ENCODE measurements around the gene CEP41. TPM values are rescaled to one million over a fixed set of nuclear protein-coding genes. Genes with fewer than 3 reads are reported as not detected.
"Not testable (repeated sequence)": the region's sequence is repeated elsewhere in the genome, so short reads cannot be mapped to it uniquely, and the experiment has no call there.

The CEP41 gene
- polyA plus RNA-seq, 3 donors, result 26.7 to 29.6 (median 28.8) TPM

DNA sequence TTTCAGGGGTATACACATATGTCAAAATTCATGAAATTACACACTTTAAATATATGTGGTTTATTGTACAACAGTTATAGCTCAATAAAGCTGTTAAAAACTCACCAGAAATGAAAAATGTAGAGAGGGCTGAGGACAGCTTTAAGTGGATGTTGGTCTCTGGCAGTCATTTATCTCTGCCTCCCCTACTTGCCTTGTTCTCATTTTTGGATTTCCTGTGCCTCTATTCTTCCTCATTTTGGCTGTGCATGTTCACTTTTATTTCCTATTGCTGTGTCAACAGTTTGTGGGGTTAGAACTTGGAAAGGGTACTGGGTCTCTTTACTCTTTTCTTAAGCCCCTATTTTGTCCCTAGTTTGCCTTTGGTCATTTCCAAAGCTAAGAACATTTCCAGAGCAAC lies 32.5 kb upstream of the CEP41 start:
- no peak for DNase-seq

DNA sequence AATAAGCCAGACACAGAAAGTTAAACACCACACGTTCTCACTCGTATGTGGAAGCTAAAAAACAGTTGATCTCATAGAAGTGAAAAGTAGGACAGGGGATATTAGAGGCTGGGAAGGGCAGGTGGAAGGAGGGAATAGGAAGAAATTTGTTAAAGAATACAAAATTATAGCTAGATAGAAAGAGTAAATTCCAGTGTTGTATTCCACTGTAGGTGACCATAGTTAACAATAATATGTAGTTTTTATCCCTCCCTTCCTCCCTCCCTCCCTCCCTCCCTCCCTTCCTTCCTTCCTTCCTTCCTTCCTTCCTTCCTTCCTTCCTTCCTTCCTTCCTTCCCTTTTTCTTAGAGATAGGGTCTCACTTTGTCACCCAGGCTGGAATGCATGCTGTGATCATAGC lies 31.2 kb upstream of the CEP41 start:
- no peak for DNase-seq

DNA sequence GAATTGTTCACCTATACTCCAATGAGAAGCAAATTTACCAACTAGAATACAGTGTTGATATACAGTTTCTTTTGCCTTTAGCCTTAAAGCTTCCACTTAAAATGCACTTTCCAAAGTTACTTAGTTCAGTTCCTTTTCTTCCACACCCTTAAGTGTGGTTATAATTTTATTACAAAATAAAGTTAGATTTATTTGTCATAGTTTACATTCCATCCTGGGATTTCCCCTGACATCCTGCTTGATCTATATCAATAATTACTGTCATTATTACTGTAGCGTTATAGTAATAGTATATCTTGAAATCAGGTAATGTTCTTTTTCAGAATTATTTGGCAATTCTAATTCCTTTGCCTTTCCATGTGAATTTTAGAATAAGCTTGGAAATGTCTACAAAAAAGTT lies 27.8 kb upstream of the CEP41 start:
- DNase-seq, result no peak

DNA sequence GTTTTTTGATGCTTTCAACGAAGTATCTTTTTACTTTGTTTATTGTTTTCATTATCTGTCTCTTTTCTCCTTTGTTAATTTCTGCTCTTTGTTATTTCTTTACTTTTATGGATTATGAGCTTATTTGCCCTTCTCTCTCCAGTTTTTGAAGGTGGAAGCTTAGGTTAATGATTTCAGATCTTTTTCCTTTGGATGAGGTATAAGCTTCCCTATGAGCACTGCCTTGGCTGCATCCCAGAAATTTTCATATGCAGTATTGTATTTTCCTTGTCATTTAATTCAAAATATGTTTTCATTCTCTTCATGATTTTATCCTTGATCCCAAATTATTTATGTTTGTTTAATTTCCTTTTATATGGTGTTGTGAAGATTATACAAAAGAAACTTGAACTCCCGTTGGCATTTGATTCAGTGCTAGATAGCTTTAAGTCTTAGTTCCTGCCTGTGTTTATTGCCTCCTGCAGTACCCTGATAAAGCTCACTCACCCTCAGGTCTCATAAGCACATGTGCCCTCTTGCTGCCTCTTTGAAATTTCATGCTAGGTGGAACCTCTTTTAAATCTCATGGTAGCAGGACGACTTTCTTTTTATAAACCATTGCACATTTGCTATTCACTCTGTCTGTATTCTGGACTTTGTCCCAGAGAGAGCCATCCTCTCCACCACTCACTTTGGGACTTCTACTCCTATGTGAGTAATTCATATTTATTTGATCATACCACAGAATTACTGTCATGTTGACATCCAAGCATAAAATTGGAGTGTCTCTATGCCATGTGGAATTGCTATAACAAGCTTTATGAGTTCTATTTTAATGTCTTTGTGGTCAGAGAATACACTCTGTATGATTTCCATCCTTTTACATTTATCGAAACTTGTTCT lies 23.0 kb upstream of the CEP41 start:
- no peak for DNase-seq

DNA sequence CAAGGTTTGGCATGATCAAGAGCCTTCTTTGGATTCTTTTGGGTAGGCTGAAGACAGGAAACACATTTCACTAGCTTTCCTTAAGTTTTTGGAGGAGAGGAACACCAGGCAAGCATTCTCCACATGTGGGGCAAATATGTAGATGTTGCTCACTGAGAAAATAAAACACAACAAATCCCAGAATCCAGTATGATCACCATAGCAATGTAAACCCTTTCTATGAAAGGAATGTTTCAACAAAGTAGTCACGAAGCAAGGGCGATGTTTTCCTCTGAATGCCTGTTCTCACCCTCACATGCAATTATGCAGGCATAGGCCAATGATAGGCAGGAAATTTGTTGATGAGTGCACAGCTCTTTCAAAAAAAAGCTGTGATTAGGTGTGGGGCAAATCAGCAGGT lies 20.5 kb upstream of the CEP41 start:
- no peak for DNase-seq

DNA sequence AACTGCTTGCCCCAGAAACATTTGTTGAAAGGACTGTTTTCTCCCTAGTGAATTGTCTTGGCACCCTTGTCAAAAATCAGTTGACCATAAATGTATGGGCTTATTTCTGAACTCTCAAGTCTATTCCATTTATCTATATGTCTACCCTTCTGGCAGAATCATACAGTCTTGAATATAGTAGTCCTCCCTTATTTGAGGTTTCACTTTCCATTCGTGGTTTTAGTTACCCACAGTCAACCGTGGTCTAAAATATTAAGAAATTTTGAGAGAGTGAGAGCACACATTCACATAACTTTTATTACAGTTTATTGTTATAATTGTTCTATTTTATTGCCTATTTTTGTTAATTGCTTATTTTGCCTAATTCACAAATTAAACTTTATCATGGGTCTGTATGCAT lies 17.4 kb upstream of the CEP41 start:
- no peak for DNase-seq

DNA sequence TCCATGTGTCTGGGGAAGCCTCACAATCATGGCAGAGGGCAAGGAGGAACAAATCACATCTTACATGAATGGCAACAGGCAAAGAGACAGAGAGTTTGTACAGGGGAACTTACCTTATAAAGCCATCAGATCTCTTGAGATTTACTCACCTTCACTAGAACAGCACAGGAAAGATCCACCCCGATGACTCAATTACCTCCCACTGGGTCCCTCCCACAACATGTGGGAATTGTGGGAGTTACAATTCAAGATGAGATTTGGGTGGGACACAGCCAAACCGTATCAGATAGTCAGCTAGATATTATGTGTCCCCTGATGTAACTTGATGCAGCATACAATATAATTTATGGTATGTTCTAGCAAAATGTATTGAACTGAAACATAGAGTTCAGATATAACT lies 14.1 kb upstream of the CEP41 start:
- DNase-seq, result no peak

DNA sequence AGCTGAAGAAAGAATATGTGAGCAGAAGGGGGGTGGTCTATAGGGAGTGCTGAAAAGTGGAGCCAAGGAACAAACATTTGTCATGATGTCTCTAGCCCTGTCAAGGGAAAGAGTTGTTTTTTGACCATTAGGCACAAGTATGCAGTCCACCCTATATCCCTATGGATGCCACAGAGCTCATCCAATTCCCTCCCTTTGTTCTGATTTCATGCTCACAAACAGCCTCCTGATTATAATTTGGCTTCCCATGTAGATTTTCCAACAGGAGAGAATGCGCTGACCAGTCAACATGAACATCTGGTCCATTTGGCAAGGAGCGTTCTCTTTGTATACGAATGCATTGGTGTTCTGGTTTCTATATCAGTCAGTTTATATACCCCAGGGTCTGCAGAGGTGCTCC lies 12.1 kb upstream of the CEP41 start:
- no peak for DNase-seq

DNA sequence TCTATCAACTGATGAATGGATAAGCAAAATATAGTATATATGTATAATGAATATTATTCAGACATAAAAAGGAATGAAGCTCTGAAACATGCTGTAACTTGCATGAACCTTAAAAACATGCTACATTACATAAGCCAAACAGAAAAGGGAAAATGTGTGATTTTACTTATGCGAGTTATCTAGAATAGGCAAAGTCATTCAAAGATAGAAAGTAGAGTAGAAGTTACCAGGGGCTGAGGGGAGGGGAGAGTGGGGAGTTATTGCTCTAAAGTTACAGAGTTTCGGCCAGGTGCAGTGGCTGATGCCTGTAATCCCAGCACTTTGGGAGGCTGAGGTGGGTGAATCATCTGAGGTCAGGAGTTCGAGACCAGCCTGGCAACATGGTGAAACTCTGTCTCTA lies 10.5 kb upstream of the CEP41 start:
- DNase-seq, result not testable (repeated sequence)

DNA sequence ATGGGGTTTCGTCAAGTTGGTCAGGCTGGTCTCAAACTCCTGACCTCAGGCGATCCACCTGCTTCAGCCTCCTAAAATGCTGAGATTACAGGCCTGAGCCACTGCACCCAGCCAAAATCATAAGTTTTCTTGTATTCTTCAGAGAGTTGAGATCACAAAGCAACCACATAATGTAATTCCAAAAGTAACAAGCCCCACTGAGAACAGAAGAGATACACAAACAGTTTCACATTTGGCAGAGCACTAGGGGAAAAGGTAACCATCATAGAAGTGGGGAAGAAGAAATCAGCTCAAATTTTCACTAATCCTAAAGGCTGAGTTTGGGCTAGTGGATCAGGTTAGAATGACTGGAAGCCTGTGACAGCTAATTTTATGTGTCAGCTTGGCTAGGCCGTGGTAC lies 5.4 kb upstream of the CEP41 start:
- no peak for DNase-seq

DNA sequence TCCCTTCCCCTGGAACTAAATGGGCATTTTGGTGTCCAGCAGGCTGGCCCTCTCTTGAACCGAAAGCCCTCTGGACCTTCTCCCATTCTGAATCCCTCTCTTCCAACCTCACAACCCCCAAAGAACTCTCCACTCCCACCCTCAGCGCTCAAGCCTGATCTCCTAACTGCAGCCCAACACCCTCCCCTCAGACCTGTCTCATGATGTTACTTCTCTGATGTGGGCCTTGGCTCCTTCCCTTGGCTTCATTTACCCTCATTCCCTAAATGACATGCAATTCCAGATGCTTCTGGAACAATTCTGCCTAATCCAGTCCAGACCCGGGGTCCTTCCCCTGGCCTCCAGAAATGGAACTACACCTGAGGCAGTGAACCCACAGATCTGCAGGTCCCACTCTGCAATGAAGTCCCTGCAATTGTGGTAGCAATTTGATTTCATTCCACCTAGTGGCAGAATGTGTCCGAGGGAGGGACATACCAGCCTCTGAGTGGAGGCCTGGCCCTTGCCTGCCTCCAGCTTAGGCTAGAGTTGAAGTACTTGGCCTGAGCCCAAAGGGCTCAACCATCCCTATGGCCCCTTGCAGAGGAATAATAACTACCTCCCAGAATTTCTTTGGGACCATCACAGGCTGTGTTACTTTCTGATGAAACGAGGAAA lies 4.1 kb upstream of the CEP41 start:
- DNase-seq, result no peak

DNA sequence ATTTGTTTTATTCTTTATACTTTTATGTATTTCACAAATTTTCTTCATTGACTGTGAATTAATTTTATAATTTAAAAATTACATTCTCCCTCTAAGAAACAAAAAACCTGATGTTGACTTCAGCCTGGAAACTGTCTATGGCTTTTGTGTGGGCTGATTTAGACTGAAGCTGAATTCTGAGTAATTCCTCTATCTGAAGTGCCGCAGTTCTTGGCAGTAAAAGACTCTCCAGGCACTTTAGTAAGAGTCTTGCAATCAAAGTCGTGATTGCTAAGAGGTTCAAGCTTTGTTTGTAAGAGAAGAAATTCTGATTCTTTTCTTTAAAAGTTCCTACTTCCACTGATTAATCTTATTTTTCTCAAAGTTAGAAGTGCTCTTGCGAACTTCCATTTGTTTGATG lies 3.4 kb upstream of the CEP41 start:
- DNase-seq, result peak; percentile 30

DNA sequence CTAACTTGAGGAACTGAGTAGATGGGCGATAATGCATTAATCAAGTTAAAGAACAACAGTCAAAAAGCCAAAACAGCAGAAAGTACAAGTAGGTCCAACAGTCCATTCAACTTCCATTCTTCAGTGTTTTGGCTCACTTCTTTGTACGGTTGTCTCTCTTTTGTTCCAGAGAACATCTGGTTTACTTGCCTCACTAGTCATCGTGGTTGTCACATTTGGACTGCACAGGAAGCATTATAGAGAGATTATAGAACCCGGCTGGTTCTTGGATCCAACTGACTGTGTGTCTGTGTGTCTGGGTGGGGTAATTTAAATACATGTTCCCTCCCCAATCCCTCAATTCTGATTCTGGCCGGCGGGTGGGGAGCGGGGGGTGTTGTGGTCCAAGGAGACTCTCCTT lies 1.8 kb upstream of the CEP41 start:
- DNase-seq, result no peak

DNA sequence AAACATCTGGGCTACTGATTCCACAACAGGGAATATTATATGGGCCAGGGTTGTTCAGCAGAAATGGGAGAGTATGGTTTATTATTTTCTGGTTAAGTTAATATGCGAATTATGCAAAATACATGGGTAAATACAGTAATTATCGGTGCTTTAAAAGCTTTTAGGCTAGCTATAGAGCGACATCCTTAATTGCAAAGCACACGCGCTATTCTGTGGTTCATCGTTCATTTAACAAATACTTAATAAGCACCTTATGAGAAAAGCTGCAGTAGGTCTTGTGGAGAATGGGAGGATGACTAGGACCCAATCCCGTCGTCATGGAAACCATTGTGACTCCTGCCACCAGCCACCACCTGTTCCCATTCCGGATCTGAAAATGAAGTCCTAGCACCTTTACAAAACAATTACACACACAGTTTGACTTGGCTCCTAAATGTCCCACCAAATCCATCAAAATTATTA lies 623 bp upstream of the CEP41 start:
- peak; percentile 62 for DNase-seq

DNA sequence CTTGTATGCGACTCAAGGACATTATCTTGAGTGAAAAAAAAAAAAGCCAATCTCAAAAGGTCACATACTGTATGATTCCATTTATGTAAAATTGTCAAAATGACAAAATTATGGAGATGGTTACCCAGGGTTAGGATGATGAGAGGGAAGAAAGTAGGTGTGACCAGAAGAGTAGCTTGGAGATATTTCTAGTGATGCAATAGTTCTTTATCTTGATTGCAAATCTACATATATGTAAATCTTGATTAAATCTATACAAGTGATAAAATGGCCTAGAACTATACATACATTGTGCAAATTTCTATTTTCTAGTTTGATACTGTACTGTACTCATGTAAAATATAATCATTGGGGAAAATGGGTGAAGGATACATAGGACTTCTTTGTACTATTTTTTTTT lies 4.6 kb downstream of the CEP41 start:
- DNase-seq, result no peak

DNA sequence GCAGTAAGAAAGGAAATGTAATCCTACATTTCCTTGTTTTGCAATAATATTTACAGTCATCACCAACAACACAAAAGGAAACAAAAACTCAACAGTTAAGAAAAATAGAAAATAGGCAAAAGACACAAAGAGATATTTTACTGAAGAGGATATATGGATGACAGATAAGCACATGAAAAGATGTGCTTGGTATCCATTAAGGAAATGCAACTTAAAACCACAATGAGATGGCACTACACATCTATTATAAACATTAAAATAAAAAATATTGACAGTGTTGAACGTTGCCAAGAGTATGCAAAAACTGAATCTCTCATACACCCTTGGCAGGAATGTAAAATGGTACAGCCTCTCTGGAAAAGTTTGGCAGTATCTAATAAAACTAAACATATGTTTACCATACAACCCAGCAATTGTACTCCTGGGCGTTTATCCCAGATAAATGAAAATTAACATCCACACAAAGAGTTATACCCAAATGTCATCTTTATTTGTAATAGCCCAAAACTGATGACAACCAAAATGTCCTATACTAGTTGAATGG lies 5.4 kb downstream of the CEP41 start:
- DNase-seq, result no peak

DNA sequence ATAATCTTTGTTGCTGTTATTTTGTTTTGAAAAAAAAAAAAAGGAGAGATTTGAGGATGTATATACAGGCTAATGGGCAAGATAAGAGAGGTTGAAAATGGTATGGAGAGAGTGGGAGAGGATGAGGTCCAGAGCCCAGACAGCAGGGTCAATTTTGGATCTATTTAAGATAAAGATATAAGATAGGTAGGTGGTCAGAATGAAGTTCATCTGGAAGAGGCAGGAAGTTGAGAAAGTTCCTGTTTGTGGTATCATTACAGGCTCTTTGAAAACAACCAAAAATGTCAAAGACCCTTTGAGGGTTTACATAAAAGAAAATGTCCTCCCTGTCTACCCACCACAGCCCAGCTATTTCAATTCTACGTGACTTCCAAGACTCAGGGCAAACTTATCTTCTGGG lies 7.5 kb downstream of the CEP41 start:
- DNase-seq, result no peak

DNA sequence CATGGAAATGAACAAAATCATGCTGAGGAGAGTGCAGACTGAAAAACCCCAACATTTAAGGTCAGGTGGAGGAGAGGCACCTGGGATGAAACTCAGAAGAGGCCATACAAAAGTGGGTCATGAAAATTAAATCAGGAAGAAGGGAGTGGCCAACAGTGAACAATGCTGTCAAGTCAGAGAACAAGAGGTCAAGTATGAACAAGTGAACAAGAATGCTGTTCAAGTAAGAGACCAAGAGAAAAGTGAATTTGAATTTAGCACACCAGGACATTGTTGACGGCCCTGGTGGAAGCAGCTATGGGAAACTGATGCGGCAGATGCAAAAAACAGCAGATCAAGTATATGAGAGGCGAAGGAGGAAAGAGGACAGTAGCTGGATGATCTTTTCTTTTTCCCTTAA lies 7.9 kb downstream of the CEP41 start:
- DNase-seq, result no peak

DNA sequence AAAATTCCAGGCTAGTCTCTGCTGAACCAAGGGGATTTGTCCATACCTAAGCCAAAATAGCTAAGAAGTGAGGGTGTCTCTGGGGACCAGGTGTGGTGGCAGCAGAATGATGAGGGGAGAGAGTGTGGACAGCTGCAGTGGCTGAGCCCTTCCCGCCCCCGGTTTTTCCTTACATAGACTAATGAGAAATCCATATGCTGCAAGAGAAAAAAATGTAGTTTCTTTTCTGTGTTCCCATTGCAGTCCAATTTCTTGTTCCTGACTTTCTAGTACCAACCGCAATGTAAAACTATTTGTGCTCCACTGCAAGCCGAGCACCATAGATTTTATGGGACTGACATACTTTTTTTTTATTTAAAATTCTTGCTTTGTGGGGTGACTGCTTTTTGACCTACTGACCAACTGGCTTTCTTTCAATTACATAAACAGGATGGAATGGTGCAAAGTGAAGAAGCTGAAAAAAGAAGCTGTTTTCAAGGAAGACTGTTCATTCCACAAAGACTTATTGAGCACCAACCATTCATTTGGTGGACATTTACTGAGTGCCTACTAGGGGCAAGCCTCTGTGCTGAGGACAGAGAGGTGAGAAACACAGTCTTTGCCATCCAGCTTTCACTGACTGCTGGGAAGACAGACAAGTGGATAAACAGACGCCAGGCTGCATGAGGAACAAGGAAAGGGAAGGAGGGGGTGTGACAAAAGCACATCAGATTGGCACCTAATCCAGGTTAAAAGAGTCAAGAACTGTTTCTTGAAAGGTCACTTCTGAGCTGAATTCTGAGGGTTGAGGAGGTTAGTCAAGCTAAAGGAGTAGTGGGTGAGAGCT lies 9.8 kb downstream of the CEP41 start:
- peak; percentile 79 for DNase-seq

DNA sequence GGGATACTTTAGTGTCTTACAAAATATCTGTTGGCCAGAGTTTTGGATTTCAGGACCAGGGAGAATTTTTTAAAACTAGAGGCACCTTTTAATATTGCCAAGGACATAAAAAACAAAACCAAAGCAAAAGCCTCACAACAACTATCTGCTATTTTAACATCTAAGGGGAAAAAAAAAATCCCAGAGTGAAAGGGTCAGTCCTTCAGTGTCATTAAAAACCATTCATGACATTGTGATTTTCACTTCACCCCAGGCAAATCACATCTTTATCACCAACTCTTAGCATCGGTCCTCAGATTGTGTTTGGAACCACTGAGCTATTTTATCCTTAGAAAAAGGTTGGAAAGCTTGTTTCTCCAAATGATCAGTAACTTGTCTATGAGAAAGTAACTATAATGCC lies 10.7 kb downstream of the CEP41 start:
- no peak for DNase-seq

DNA sequence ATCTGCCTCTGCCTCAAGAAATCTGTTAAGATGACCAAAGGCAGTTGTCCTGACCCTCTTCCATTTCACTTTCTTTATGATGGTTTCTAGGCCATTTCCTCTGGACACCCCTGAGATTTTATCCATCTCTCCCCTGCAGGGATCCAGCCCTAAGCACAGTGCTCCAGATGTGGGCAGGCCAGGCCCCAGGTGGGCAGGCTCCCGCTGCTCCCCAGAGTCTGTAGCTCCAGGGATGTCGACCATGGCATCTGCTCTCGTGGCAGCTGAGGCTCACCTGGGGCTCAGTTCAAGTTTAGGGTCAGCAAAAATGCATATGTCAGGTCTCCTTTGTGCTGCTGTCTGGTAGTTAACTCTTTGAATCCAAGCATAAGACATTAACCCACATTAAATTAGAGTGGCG lies 11.8 kb downstream of the CEP41 start:
- no peak for DNase-seq

DNA sequence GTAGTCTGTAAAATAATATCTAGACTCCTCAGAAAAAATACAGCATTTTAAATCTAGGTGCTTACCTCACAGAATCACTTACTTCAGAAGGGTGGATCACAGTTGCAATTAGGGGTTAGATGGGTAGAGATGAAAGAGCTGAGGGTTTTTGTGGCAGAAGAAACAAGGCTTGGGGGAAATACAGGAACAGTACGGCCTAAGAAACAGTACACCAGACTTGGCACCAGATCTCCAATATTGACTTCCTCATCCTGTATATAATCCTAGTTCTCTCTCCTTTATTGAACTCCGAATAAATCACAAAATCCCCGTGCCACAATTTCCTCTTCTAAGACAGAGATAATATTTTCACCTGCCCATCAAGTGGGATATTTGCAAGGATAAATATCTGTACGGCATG lies 14.3 kb downstream of the CEP41 start:
- no peak for DNase-seq
